ENCODE measurements around the gene PROCR. TPM values are rescaled to one million over a fixed set of nuclear protein-coding genes. Genes with fewer than 3 reads are reported as not detected.
"Not testable (repeated sequence)": the region's sequence is repeated elsewhere in the genome, so short reads cannot be mapped to it uniquely, and the experiment has no call there.

Gene PROCR
- polyA plus RNA-seq, 4 donors = 8.3 to 32.1 (median 18.6) TPM

DNA sequence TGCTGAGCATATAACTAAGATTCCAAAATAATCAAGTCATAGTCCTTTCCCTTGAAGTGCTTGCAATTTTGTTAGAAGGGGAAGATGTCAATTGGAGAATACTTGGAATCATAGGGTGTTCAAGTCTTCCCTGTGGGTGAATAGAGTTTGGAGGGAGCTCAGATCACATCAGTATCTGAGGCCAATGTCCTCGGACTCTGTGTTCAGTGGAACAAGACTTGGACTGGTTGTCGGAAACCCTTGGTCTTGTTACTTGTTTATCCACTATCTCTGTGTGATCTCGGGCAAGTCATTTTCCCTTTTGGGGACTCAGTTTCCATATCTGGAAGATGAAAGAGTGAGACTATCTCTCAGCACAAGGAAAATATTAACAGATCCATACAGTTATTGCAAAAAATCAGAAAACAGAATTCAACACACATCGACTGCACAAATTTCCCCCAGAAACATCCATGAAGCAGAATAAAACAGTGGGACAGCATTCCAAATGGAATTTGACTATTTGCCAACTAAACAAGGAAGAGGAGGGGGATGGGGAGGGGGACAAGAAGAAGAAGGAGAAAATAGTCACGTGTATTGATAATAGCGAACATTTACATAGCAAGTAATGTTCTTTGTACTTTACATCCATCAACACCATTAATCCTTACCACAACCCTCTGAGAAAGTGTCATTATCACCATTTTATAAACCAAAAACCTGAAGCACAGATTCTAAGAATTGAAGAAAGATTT, 20.9 kb upstream of the PROCR start:
- peaks cover 0 to 4% (median 0%) of the 10 kb centered on the region in 3 donors for H3K4me1 ChIP-seq (ENCODE audit: control insufficient read depth in 3 of 3, insufficient read depth in 2 of 3, low read depth in 1 of 3, low read length in 2 of 3)
- H3K36me3 ChIP-seq (ENCODE audit: control insufficient read depth in 3 of 3, insufficient read depth in 2 of 3, low read depth in 1 of 3, low read length in 3 of 3) = no peaks in the 10 kb centered on the region
- FAIRE-seq (no peak), DNase-seq (no peak)
- 74 to 90% (median 86%) methylated on average over 6 of the region's 6 CpGs for whole genome bisulfite sequencing, 3 donors
- H3K27me3 ChIP-seq (ENCODE audit: control insufficient read depth in 3 of 3, insufficient read depth in 3 of 3, low read length in 3 of 3) = no peaks in the 10 kb centered on the region
- no peaks in the 10 kb centered on the region for H3K9me3 ChIP-seq (ENCODE audit: control insufficient read depth in 2 of 2, insufficient read depth in 1 of 2, low read depth in 1 of 2, low read length in 1 of 2)
- H3K4me3 ChIP-seq (ENCODE audit: low read depth in 1 of 3, low read length in 3 of 3) = no peak overlapping the region
- H3K27ac ChIP-seq (ENCODE audit: low read depth in 1 of 3, low read length in 2 of 3) = no peak overlapping the region

DNA sequence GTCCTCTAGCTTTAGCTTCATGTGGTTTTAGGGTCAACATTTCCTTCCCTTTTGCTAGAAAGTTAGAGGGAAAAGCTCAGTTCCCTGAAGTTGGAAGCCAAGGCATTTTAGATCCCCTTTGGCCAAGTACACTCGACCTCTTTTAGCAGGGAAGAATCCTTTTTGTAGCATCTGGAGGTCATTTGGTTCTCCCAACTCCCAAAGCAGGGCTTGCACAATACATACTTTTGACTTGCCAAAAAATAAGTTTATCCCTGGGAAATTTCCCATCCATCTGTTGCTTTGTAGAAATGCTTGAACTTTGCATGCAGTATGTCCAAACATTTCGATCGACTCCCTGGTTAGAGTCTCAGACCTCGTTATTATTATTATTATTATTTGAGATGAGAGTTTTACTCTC, 20.1 kb upstream of the PROCR start:
- DNase-seq (no peak), FAIRE-seq (no peak)
- Histone ChIP-seq H3K27ac (ENCODE audit: low read depth in 1 of 3, low read length in 2 of 3) (no peak overlapping the region), H3K4me1 (ENCODE audit: control insufficient read depth in 3 of 3, insufficient read depth in 2 of 3, low read depth in 1 of 3, low read length in 2 of 3) (peaks cover 0 to 4% (median 0%) of the 10 kb centered on the region in 3 donors), H3K36me3 (ENCODE audit: control insufficient read depth in 3 of 3, insufficient read depth in 2 of 3, low read depth in 1 of 3, low read length in 3 of 3) (no peaks in the 10 kb centered on the region), H3K9me3 (ENCODE audit: control insufficient read depth in 2 of 2, insufficient read depth in 1 of 2, low read depth in 1 of 2, low read length in 1 of 2) (no peaks in the 10 kb centered on the region), H3K27me3 (ENCODE audit: control insufficient read depth in 3 of 3, insufficient read depth in 3 of 3, low read length in 3 of 3) (no peaks in the 10 kb centered on the region), H3K4me3 (ENCODE audit: low read depth in 1 of 3, low read length in 3 of 3) (no peak overlapping the region)
- WGBS, 3 donors = 68 to 90% (median 76%) methylated on average over 4 of the region's 4 CpGs

DNA sequence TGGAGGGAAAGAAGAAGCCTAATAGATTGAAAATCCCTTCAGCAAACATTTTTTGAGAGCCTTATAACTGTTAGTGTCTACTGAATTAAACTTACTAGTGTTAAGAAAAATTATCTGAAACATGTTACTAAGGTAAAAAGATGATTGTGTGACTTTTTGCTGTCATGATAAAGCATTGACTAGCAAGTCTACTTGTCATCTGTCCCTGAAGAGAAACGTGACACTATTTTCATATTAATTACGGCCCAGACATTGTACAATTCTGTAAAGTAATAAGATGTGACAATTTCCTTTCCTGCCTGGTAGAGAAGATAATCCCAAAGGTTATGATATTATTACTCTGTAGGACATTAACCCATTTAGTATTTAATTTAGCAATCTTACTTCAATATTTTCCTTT, 15.9 kb upstream of the PROCR start:
- Histone ChIP-seq H3K36me3 (ENCODE audit: control insufficient read depth in 3 of 3, insufficient read depth in 2 of 3, low read depth in 1 of 3, low read length in 3 of 3) (peaks cover 0 to 2% (median 0%) of the 10 kb centered on the region in 3 donors), H3K27me3 (ENCODE audit: control insufficient read depth in 3 of 3, insufficient read depth in 3 of 3, low read length in 3 of 3) (no peaks in the 10 kb centered on the region), H3K9me3 (ENCODE audit: control insufficient read depth in 2 of 2, insufficient read depth in 1 of 2, low read depth in 1 of 2, low read length in 1 of 2) (no peaks in the 10 kb centered on the region), H3K4me3 (ENCODE audit: low read depth in 1 of 3, low read length in 3 of 3) (no peak overlapping the region), H3K4me1 (ENCODE audit: control insufficient read depth in 3 of 3, insufficient read depth in 2 of 3, low read depth in 1 of 3, low read length in 2 of 3) (no peaks in the 10 kb centered on the region), H3K27ac (ENCODE audit: low read depth in 1 of 3, low read length in 2 of 3) (no peak overlapping the region)
- FAIRE-seq (no peak), DNase-seq (no peak)
- 77 to 88% (median 77%) methylated on average over 2 of the region's 2 CpGs for WGBS, 3 donors

DNA sequence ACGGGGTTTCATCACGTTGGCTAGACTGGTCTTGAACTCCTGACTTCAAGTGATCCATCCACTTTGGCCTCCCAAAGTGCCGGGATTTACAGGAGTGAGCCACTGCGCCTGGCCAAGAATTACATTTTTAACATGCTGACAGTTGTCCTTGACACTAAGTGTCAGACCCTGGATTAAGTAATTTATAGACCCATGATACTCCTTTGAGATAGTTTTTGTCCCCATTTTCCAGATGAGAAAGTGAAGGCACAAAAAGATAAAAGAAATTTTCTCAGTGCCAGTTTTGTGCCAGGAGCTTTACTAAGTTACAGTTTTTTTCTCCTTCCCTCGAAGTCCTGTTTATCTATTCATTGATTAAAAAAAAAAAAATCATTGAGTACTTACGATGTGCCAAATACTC, 14.9 kb upstream of the PROCR start:
- Histone ChIP-seq H3K4me3 (ENCODE audit: low read depth in 1 of 3, low read length in 3 of 3) (no peak overlapping the region), H3K36me3 (ENCODE audit: control insufficient read depth in 3 of 3, insufficient read depth in 2 of 3, low read depth in 1 of 3, low read length in 3 of 3) (peaks cover 0 to 2% (median 0%) of the 10 kb centered on the region in 3 donors), H3K27me3 (ENCODE audit: control insufficient read depth in 3 of 3, insufficient read depth in 3 of 3, low read length in 3 of 3) (no peaks in the 10 kb centered on the region), H3K4me1 (ENCODE audit: control insufficient read depth in 3 of 3, insufficient read depth in 2 of 3, low read depth in 1 of 3, low read length in 2 of 3) (no peaks in the 10 kb centered on the region), H3K9me3 (ENCODE audit: control insufficient read depth in 2 of 2, insufficient read depth in 1 of 2, low read depth in 1 of 2, low read length in 1 of 2) (no peaks in the 10 kb centered on the region), H3K27ac (ENCODE audit: low read depth in 1 of 3, low read length in 2 of 3) (no peak overlapping the region)
- 86 to 87% (median 86%) methylated on average over 6 of the region's 6 CpGs for WGBS, 3 donors
- DNase-seq = no peak
- no peak for FAIRE-seq

DNA sequence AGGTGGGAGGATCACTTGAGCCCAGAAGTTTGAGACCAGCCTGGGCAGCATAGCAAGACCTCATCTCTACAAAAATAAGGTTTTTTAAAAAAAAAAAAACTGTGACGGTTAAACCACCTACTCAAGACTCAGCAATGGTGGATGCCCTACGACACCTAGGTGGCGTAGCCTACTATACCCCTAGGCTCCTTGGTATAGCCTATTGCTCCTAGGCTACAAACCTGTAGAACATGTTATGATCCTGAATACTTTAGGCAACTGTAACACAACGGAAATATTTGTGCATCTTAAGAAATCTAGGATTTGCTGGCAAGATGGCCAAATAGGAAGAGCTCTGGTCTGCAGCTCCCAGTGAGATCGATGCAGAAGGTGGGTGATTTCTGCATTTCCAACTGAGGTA, 11.5 kb upstream of the PROCR start:
- FAIRE-seq; H3K9me3 ChIP-seq (ENCODE audit: control insufficient read depth in 2 of 2, insufficient read depth in 1 of 2, low read depth in 1 of 2, low read length in 1 of 2); H3K4me3 ChIP-seq (ENCODE audit: low read depth in 1 of 3, low read length in 3 of 3); DNase-seq; H3K4me1 ChIP-seq (ENCODE audit: control insufficient read depth in 3 of 3, insufficient read depth in 2 of 3, low read depth in 1 of 3, low read length in 2 of 3); H3K36me3 ChIP-seq (ENCODE audit: control insufficient read depth in 3 of 3, insufficient read depth in 2 of 3, low read depth in 1 of 3, low read length in 3 of 3); H3K27ac ChIP-seq (ENCODE audit: low read depth in 1 of 3, low read length in 2 of 3); H3K27me3 ChIP-seq (ENCODE audit: control insufficient read depth in 3 of 3, insufficient read depth in 3 of 3, low read length in 3 of 3): not testable (repeated sequence)
- WGBS, 3 donors = 95 to 99% (median 96%) methylated on average over 5 of the region's 5 CpGs

DNA sequence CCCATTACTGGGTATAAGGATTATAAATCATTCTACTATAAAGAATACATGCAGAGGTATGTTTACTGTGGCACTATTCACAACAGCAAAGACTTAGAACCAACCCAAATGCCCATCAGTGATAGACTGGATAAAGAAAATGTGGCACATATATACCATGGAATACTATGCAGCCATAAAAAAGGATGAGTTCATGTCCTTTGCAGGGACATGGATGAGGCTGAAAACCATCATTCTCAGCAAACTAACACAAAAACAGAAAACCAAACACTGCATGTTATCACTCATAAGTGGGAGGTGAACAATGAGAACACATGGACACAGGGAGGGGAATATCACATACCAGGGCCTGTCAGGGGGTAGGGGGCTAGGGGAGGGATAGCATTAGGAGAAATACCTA, 7.3 kb upstream of the PROCR start:
- H3K27ac ChIP-seq (ENCODE audit: low read depth in 1 of 3, low read length in 2 of 3); H3K36me3 ChIP-seq (ENCODE audit: control insufficient read depth in 3 of 3, insufficient read depth in 2 of 3, low read depth in 1 of 3, low read length in 3 of 3); H3K4me1 ChIP-seq (ENCODE audit: control insufficient read depth in 3 of 3, insufficient read depth in 2 of 3, low read depth in 1 of 3, low read length in 2 of 3); DNase-seq; H3K27me3 ChIP-seq (ENCODE audit: control insufficient read depth in 3 of 3, insufficient read depth in 3 of 3, low read length in 3 of 3); H3K4me3 ChIP-seq (ENCODE audit: low read depth in 1 of 3, low read length in 3 of 3); FAIRE-seq; H3K9me3 ChIP-seq (ENCODE audit: control insufficient read depth in 2 of 2, insufficient read depth in 1 of 2, low read depth in 1 of 2, low read length in 1 of 2): not testable (repeated sequence)

DNA sequence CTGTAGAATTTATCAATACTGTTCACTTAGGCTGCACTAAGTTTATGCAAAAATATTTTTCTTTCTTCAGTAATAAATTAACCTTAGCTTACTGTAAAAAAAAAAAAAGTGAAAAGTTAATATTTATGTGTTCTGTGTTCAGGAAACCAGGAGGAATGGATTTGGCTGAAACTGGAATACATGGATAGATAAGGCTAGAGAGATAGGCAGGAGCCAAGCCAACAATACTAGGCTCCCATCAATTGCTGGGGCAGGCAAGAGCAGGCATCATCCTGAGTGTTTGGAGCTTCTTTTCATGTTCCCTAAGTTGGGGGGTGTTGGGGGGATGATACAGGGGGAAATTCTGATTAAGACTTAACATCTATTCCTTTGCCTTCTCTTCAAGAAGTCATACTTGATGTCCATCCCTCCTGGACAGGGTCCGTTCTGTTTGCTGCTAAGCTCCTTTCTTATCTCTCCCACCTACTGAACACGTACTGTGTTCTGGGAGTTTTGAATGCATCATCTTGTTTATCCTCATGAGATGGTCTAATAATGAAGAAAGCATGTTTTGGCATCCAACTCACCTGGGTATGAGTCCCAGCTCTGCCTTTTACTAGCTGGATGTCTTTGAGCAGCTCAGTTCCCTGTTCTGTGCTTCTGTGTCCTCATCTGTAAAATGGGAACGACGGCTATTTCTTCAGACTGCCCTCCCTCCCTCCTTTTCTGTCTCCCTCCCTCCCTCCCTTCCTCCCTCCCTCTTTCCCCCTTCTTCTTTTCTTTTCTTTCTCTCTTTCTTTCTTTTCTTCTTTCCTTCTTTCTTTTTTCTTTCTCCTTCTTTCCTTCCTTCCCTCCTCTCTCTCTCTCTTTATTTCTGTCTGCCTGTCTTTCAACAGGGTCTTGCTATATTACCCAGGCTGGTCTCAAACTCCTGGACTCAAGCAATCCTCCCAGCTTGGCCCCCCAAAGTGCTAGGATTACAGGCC, 6.4 kb upstream of the PROCR start:
- FAIRE-seq (no peak), DNase-seq (no peak)
- Histone ChIP-seq H3K27ac (ENCODE audit: low read depth in 1 of 3, low read length in 2 of 3) (peak overlapping the region in 1 of 3 donors; percentile 23), H3K4me1 (ENCODE audit: control insufficient read depth in 3 of 3, insufficient read depth in 2 of 3, low read depth in 1 of 3, low read length in 2 of 3) (no peaks in the 10 kb centered on the region), H3K9me3 (ENCODE audit: control insufficient read depth in 2 of 2, insufficient read depth in 1 of 2, low read depth in 1 of 2, low read length in 1 of 2) (no peaks in the 10 kb centered on the region), H3K4me3 (ENCODE audit: low read depth in 1 of 3, low read length in 3 of 3) (no peak overlapping the region), H3K36me3 (ENCODE audit: control insufficient read depth in 3 of 3, insufficient read depth in 2 of 3, low read depth in 1 of 3, low read length in 3 of 3) (peaks cover 0 to 2% (median 0%) of the 10 kb centered on the region in 3 donors), H3K27me3 (ENCODE audit: control insufficient read depth in 3 of 3, insufficient read depth in 3 of 3, low read length in 3 of 3) (no peaks in the 10 kb centered on the region)
- 79 to 96% (median 85%) methylated on average over 4 of the region's 4 CpGs for WGBS, 3 donors

DNA sequence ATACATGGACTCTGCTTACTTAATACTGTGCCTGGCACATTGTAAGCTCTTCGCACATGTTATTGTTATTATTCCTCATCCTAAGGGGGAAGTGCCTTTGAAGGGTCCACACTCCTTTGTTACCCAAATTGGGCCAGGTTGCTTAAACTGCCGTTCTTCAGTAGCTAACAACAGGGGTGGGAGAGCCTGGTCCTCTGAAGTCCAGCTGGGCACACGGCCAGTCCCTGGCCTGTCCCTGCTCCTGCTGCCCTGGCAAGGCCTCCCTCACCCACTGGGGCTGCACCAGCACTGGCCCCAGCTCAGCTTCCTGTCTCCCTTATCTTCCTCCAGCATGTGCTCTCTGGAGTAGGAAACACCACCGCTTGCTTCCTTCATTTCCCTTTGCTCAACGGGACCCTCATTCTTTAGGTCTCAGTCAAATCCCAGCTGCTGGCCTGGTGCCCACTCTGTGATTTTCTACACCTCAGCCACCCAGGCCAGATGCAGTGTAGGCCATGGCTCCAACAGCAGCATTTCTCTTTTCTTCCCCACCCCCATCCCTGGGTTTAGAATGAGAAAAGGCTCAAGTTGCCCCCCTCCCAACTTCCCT, 5.5 kb upstream of the PROCR start:
- 44 to 85% (median 66%) methylated on average over 5 of the region's 5 CpGs for WGBS, 3 donors
- peaks cover 0 to 3% (median 0%) of the 10 kb centered on the region in 3 donors for H3K4me1 ChIP-seq (ENCODE audit: control insufficient read depth in 3 of 3, insufficient read depth in 2 of 3, low read depth in 1 of 3, low read length in 2 of 3)
- no peaks in the 10 kb centered on the region for H3K27me3 ChIP-seq (ENCODE audit: control insufficient read depth in 3 of 3, insufficient read depth in 3 of 3, low read length in 3 of 3)
- peak overlapping the region in 1 of 3 donors; percentile 23 for H3K27ac ChIP-seq (ENCODE audit: low read depth in 1 of 3, low read length in 2 of 3)
- H3K9me3 ChIP-seq (ENCODE audit: control insufficient read depth in 2 of 2, insufficient read depth in 1 of 2, low read depth in 1 of 2, low read length in 1 of 2) = no peaks in the 10 kb centered on the region
- FAIRE-seq (no peak), DNase-seq (no peak)
- no peaks in the 10 kb centered on the region for H3K36me3 ChIP-seq (ENCODE audit: control insufficient read depth in 3 of 3, insufficient read depth in 2 of 3, low read depth in 1 of 3, low read length in 3 of 3)
- H3K4me3 ChIP-seq (ENCODE audit: low read depth in 1 of 3, low read length in 3 of 3) = no peak overlapping the region

All from small intestine (tissue), 7 donors.